Measurements from ENCODE around the gene CTBP2.
"Not testable (repeated sequence)": the region's sequence is repeated elsewhere in the genome, so short reads cannot be mapped to it uniquely, and the experiment has no call there.

The CTBP2 gene

DNA sequence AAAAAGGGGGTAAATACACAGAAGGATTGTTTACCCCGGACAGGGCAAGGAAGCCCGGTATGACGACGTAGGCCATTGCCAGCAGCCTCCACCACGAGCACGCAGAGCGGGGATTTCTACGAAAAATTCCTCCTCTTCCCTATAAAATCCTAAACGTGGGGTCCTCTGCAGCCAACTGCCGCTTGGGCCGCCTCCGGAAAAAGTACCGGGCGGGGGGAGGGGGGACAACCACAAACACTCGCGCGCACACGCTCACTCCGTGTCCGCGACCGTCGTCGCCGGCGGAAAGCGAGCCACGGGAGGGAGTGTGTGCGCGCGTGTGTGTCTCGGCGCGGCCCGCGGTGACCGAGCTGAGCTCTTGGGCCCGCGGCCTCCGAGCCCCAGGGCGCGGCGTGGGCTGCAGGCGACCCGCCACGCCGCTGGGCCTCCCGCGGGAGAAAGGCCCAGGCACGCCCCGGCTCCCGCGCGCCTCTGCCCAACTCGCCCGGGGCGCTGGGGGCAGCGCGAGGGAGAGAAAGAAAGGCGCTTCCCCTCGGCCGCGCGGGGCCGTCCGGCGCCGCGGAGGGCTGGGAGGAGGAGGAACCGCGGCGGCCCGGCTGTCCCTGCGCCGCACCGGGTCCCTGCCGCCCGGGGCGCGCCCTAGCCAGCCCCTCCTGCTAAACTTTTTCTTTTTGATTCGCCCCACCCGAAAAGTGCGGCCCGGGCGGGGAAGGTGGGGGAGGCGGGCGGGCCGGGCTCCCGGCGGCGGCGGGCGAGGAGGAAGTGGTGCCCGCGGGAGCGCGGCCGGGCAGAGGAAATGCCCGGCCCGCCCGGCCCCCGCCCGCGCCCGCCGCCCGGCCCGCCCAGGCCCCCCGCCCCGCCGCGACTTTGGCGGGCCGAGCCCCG lies 1.5 kb downstream of the CTBP2 start:
- DNase-seq (ENCODE audit: low spot score): no peak

- DNase-seq (ENCODE audit: low spot score): no peak
Observed at GRCh38 chr10:125158275-125158600, 2.1 kb downstream of the CTBP2 start.

GRCh38 chr10:125157505-125157904 lies 2.9 kb downstream of the CTBP2 start:
- DNase-seq (ENCODE audit: low spot score): no peak

DNA sequence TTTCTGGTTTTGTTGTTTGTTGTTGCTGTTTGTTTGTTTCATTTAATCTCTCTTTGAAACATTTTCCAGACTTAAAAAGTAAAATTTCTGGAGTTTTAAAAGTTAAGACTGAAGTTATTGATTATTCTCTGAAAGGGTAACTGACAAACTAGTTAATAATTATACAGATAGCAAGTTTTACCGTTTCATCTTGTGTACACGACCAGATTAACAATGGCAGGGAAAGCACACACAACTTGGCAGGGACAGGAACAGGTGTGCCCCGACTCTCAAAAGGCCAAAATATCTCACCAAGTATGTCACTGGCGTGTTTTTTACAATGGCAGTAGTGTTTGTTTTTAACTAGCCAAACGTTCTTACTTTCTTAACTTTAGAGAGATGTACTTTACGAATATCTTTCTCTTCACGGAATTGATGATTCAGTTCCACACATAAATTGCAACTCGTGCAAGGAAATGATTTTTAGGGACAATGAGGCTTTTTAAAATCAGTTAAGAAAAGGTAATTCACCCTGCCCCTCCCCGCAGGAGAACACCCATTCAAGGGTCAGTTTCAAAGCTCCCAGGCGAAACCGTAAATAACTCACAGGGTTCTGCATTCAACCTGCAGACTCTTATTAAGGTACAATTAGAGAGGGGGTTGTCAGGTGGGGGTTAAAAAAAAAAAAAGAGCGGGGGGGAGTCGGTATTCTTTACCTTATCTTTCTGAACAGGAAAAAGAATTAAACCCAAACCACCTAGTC lies 3.5 kb downstream of the CTBP2 start:
- no peak for DNase-seq (ENCODE audit: low spot score)

GRCh38 chr10:125156196-125156595 lies 4.2 kb downstream of the CTBP2 start:
- no peak for DNase-seq (ENCODE audit: low spot score)

DNA sequence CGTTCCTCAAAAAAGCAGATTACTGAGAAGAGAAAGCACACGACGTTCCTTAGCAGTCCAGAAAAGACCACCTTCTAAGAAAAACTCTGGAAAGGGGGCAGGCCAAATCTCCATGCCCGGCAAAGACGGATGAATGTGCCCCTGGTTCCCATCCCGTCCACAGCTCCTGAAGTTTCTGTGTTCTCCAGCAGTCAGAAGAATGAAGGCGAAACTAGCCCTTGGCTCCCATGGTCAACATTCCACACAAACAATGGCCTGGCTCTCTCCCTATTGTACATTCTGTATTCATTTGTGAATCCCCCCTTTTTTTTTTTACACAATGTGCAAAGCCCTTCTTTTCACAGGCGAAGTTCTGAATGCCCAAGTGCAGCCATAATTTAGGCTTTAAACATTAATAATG lies 5.3 kb downstream of the CTBP2 start:
- no peak for DNase-seq (ENCODE audit: low spot score)

DNA sequence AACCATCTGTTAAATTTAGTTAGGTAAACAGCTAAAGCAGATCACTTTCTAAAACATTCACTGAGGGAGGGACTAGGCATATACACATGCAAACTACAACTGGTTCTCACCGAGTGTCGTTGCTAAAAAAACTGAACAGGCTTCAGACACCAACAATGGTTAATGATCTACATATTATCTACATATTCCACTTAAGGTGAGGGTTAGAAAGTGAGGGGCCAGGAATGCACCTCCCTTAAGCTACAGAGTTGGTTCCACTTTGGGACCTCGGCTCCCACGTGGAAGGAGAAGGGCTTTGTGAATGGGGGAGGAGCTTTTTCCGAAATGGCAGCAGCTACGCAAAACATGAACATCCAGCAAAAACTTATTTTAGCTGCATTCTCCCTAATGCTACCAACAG lies 5.8 kb downstream of the CTBP2 start:
- DNase-seq (ENCODE audit: low spot score): no peak

DNA sequence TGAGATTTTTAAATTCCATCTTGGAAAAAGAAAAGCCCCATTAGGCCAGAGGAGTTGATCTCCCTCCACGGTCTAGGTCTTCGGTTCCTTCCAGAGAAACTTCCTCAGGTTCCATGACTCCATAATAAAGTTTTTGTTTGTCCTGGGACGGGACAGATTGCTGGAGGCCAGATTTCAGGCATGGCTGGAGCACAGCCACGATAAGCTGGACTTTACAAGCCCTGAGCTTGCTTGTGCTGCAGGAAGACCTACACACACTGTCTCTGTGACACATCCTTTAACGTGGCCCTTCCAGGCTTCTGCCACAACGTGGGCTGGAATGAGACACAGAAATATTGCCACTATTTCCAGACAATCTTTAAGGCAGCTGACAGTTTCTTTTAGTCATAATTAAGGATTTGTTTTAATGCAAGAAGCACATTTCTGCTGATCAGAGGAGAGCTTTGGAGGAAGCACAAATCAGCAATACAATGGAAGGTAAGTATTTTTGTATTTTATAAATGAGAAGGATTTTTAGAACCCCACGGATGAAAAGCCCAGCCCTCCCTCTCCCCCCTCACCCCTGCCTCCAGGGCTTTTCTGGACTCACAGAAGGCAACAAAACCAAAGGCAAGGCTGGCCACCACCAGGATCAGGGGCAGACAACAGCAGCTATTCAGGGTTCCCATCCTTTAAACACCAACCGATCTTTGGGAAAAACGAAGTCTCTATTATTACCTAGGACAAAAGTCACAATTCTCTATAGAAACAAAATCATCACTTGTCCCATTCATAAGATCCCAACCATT lies 6.5 kb downstream of the CTBP2 start:
- no peak for DNase-seq (ENCODE audit: low spot score)

DNA sequence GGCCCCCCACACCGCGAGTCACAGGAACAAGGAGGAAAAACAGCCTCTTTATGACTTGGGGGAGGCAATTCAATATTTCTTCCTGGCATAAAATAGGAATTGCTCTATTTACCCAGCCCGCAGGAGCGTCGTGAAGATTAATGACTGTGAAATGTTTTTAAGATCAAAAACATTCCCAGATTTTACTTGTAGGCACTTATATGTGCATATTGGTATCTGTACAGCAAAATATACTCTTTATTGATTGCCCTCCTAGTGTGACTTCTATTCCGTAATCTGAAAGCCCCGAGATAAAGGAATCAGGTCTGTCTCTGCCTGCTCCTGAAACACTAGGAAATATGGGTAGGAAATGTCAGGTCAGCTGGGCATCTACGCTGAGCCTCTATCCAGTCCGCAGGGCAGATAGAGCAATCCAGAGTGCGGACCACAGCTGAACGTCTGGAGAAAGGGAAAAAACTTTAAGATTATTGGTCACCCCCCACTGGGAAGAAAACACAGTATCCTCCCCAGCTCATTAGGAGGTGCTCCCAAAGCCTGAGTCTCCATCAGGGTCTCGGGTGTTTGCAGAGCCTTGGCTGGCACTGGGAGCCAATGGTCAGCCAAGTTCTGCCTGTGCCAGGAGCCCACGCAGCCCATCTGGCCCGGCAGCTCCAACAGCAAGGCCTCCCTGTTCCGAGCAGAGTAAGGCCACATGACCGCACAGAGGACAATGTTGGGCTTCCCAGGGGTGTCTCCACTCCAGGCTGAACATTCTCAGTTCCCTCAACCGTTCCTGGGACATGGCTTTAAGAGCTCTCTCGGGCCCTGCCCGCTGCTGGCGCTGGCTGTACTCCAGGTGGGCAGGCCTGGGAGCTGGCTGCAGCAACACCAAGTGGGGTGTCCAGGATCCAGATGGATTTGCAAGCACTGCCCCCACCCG lies 7.7 kb downstream of the CTBP2 start:
- DNase-seq (ENCODE audit: low spot score): no peak

GRCh38 chr10:125151553-125152449 lies 8.6 kb downstream of the CTBP2 start:
- no peak for DNase-seq (ENCODE audit: low spot score)

DNA sequence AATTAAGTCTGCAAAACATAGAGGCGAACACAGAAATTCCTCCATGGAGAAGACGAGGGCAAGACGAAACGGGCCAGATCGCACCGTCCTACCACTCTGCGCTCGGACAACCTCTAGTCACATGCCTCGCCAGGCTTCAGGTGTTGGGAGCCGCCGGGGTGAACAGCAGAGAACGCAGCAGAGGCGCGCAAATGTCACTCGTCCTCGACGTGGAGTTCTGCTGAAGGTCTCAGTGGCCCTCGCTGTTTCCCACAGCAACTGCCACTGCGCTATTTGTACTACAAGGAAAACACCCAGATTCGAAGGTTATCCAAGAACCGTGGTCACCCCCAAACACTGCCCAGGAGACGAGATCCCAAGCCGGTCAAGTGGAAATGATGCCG lies 9.2 kb downstream of the CTBP2 start:
- no peak for DNase-seq (ENCODE audit: low spot score)

- not testable (repeated sequence) for DNase-seq (ENCODE audit: low spot score)
Observed at GRCh38 chr10:125150376-125151083, 9.8 kb downstream of the CTBP2 start.

DNA sequence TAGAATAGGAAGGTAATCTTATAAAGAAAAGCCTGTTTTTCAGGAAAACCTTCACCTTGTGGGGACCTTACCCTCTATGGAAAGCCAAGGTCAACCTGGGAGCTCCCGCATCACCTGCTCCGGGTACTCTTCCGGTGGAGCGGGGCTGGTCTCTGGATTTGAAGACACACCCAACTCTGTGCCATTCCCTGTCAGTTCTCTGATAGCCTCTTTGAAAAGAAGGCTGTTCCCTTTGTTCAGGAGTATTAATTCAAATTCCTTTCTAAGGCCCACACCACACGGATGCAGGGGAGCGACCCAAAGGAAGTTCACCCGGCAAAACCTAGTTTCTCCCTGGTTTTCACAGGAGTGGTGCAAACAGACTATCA lies 10.7 kb downstream of the CTBP2 start:
- DNase-seq (ENCODE audit: low spot score): no peak

GRCh38 chr10:125149036-125149679 lies 11.2 kb downstream of the CTBP2 start:
- no peak for DNase-seq (ENCODE audit: low spot score)

DNA sequence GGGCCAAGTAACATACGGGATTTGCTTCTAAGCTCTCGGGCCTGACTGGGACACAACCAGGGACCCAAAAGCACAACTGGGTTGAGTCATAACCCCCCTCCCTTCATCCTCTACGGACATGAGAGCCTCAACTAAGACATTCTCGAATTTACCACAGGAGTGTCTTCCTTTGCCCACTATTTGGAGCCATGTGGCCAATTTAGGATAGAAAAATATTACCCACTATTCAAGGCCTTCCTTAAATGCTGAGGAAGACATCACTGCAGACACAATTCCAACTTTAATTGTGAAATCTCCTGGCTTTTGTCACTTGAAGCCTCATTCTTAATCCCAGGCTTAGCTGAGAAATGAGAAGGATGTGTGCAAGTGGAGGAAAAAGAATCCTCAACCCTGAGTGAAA lies 11.8 kb downstream of the CTBP2 start:
- DNase-seq (ENCODE audit: low spot score): no peak

DNA sequence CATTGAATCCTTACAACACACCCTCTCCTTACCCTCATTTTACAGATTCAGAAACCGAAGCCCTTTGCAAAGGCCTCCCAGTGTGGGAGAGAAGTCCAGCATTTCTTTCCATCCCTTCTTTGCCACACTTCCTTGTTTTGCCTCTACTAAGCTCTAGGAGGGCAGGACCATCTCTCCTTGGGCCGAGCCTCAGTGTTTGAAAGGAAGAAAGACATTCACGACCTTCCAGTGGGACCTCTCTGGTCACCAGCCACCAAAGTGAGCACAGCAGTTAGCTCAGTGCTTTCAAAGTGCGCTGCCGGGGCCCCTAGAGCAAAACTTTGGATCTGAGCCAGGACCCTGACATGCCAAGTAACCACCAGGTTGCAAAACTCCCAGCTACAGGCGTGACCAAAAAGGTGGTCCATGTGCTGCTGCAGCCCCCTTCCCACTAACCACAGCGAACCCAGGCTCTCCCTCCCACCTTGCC lies 12.4 kb downstream of the CTBP2 start:
- no peak for DNase-seq (ENCODE audit: low spot score)

- no peak for DNase-seq (ENCODE audit: low spot score)
Observed at GRCh38 chr10:125146791-125147579, 13.4 kb downstream of the CTBP2 start.

DNA sequence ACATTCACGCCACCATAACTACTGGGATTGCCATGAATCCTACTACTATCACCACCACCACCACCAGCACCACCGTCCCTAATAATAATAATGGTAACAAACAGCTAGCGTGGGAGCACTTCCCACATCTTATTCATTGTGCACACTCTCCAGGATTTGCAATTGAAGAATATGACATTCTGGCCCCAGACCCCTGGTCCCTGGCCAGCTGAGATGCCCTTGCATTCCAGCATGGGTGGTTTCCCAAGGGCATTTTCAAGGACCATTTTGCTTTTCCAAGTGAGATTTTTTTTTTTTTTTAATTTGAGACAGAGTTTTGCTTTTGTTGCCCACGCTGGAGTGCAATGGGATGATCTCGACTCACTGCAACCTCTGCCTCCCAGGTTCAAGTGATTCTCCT lies 14.7 kb downstream of the CTBP2 start:
- DNase-seq (ENCODE audit: low spot score): no peak
